Stimulated activated effector memory CD8-positive, alpha-beta T cell treated with anti-CD3 and anti-CD28 coated beads, Interleukin-12 subunit alpha, Interleukin-12 subunit beta, amount 100 ng/mL, for 72 hours (primary cell): Measurements from ENCODE around the gene NUFIP1.
"Not testable (repeated sequence)": the region's sequence is repeated elsewhere in the genome, so short reads cannot be mapped to it uniquely, and the experiment has no call there.

Experiments used
- ATAC-seq: fragments of 150-1000 bp; cut with Tn5 transposase; 2 replicates; pipeline ENCODE4 v1.10.0; 2021
- DNase-seq, 2 donors: peaks; one replicate each; pipeline ENCODE4 v3.0.0; 2021 to 2022; ENCODE audit warnings: low spot score in 2 of 2
- H3K27ac Mint-ChIP-seq: one replicate; pipeline ENCODE4 v1.8.0; 2022; ENCODE audit warnings: mild to moderate bottlenecking, mixed read lengths
- H3K36me3 Mint-ChIP-seq: one replicate; pipeline ENCODE4 v1.8.0; 2022; ENCODE audit warnings: mild to moderate bottlenecking, mixed read lengths
- H3K4me1 Mint-ChIP-seq: one replicate; pipeline ENCODE4 v1.8.0; 2022; ENCODE audit warnings: mixed read lengths
- H3K4me3 Mint-ChIP-seq: one replicate; pipeline ENCODE4 v1.8.0; 2022; ENCODE audit warnings: mild to moderate bottlenecking, mixed read lengths
- H3K9me3 Mint-ChIP-seq: one replicate; pipeline ENCODE4 v1.8.0; 2022; ENCODE audit warnings: mixed read lengths

Gene NUFIP1

GRCh38 chr13:44917589-44918325 is 71.5 kb downstream of the NUFIP1 start:
- no peaks in the 10 kb centered on the region for H3K4me1 Mint-ChIP-seq
- no peak overlapping the region for H3K4me3 Mint-ChIP-seq
- no peaks in the 10 kb centered on the region for H3K36me3 Mint-ChIP-seq
- no peak overlapping the region for H3K27ac Mint-ChIP-seq
- DNase-seq (peak; percentile 95 to 99), ATAC-seq (peak; percentile 89)
- H3K9me3 Mint-ChIP-seq = no peaks in the 10 kb centered on the region

GRCh38 chr13:44912278-44913016 is 76.8 kb downstream of the NUFIP1 start:
- Mint-ChIP-seq H3K4me1 (no peaks in the 10 kb centered on the region), H3K36me3 (no peaks in the 10 kb centered on the region), H3K27ac (no peak overlapping the region), H3K9me3 (no peaks in the 10 kb centered on the region), H3K4me3 (no peak overlapping the region)
- ATAC-seq (no peak), DNase-seq (no peak)

GRCh38 chr13:44908712-44909111 is 80.6 kb downstream of the NUFIP1 start:
- Mint-ChIP-seq H3K27ac (no peak overlapping the region), H3K4me3 (no peak overlapping the region), H3K4me1 (no peaks in the 10 kb centered on the region), H3K9me3 (no peaks in the 10 kb centered on the region), H3K36me3 (no peaks in the 10 kb centered on the region)
- ATAC-seq (no peak), DNase-seq (no peak)

GRCh38 chr13:44908266-44908665 is 81.0 kb downstream of the NUFIP1 start:
- Mint-ChIP-seq H3K4me1 (no peaks in the 10 kb centered on the region), H3K9me3 (no peaks in the 10 kb centered on the region), H3K27ac (no peak overlapping the region), H3K4me3 (no peak overlapping the region), H3K36me3 (no peaks in the 10 kb centered on the region)
- no peak for DNase-seq
- ATAC-seq = no peak

- DNase-seq (no peak), ATAC-seq (no peak)
- H3K4me1 Mint-ChIP-seq = no peaks in the 10 kb centered on the region
- H3K36me3 Mint-ChIP-seq = no peaks in the 10 kb centered on the region
- no peak overlapping the region for H3K27ac Mint-ChIP-seq
- no peak overlapping the region for H3K4me3 Mint-ChIP-seq
- H3K9me3 Mint-ChIP-seq = no peaks in the 10 kb centered on the region
These were observed 82.6 kb downstream of the NUFIP1 start for GRCh38 chr13:44906713-44907112.

GRCh38 chr13:44906230-44906629 is 83.0 kb downstream of the NUFIP1 start:
- ATAC-seq (no peak), DNase-seq (no peak)
- no peak overlapping the region for H3K4me3 Mint-ChIP-seq
- H3K27ac Mint-ChIP-seq = no peak overlapping the region
- H3K36me3 Mint-ChIP-seq = no peaks in the 10 kb centered on the region
- no peaks in the 10 kb centered on the region for H3K9me3 Mint-ChIP-seq
- no peaks in the 10 kb centered on the region for H3K4me1 Mint-ChIP-seq

GRCh38 chr13:44905556-44905955 is 83.7 kb downstream of the NUFIP1 start:
- Mint-ChIP-seq H3K36me3 (no peaks in the 10 kb centered on the region), H3K4me3 (no peak overlapping the region)

GRCh38 chr13:44904967-44905366 is 84.3 kb downstream of the NUFIP1 start:
- ATAC-seq (no peak), DNase-seq (no peak)
- H3K36me3 Mint-ChIP-seq = no peaks in the 10 kb centered on the region
- H3K4me3 Mint-ChIP-seq = no peak overlapping the region
- no peak overlapping the region for H3K27ac Mint-ChIP-seq
- H3K9me3 Mint-ChIP-seq = no peaks in the 10 kb centered on the region
- H3K4me1 Mint-ChIP-seq = no peaks in the 10 kb centered on the region

More at GRCh38 chr13:44905556-44905955, 83.7 kb downstream of the NUFIP1 start:
- no peaks in the 10 kb centered on the region for H3K9me3 Mint-ChIP-seq
- ATAC-seq = no peak
- no peak overlapping the region for H3K27ac Mint-ChIP-seq
- no peaks in the 10 kb centered on the region for H3K4me1 Mint-ChIP-seq
- DNase-seq = no peak

- no peak overlapping the region for H3K4me3 Mint-ChIP-seq
- no peak overlapping the region for H3K27ac Mint-ChIP-seq
- peaks cover 3% of the 10 kb centered on the region for H3K9me3 Mint-ChIP-seq
- ATAC-seq (no peak), DNase-seq (no peak)
- no peaks in the 10 kb centered on the region for H3K36me3 Mint-ChIP-seq
- H3K4me1 Mint-ChIP-seq = no peaks in the 10 kb centered on the region
These were observed 85.7 kb downstream of the NUFIP1 start for GRCh38 chr13:44903574-44903985.

GRCh38 chr13:44902738-44903137 is 86.5 kb downstream of the NUFIP1 start:
- Mint-ChIP-seq H3K4me3 (no peak overlapping the region), H3K27ac (no peak overlapping the region), H3K4me1 (no peaks in the 10 kb centered on the region), H3K9me3 (peaks cover 3% of the 10 kb centered on the region), H3K36me3 (no peaks in the 10 kb centered on the region)
- DNase-seq (no peak), ATAC-seq (no peak)

GRCh38 chr13:44899967-44900366 is 89.3 kb downstream of the NUFIP1 start:
- DNase-seq (no peak), ATAC-seq (no peak)
- Mint-ChIP-seq H3K4me3 (no peak overlapping the region), H3K9me3 (peaks cover 3% of the 10 kb centered on the region), H3K27ac (no peak overlapping the region), H3K36me3 (no peaks in the 10 kb centered on the region), H3K4me1 (no peaks in the 10 kb centered on the region)

- not testable (repeated sequence) for H3K36me3 Mint-ChIP-seq, H3K9me3 Mint-ChIP-seq, H3K27ac Mint-ChIP-seq
These were observed 91.0 kb downstream of the NUFIP1 start for GRCh38 chr13:44898308-44898707.

GRCh38 chr13:44895953-44896335 is 93.3 kb downstream of the NUFIP1 start:
- no peak overlapping the region for H3K4me3 Mint-ChIP-seq
- ATAC-seq = no peak
- no peak overlapping the region for H3K27ac Mint-ChIP-seq

More at GRCh38 chr13:44898308-44898707, 91.0 kb downstream of the NUFIP1 start:
- DNase-seq, ATAC-seq, H3K4me3 Mint-ChIP-seq, H3K4me1 Mint-ChIP-seq: not testable (repeated sequence)

GRCh38 chr13:44895264-44895952 is 93.9 kb downstream of the NUFIP1 start:
- DNase-seq = no peak
- ATAC-seq = no peak
- H3K4me1 Mint-ChIP-seq = no peaks in the 10 kb centered on the region
- no peaks in the 10 kb centered on the region for H3K36me3 Mint-ChIP-seq
- H3K9me3 Mint-ChIP-seq = peaks cover 3% of the 10 kb centered on the region
- no peak overlapping the region for H3K27ac Mint-ChIP-seq
- H3K4me3 Mint-ChIP-seq = no peak overlapping the region

More at GRCh38 chr13:44895953-44896335, 93.3 kb downstream of the NUFIP1 start:
- Mint-ChIP-seq H3K36me3 (no peaks in the 10 kb centered on the region), H3K9me3 (peaks cover 3% of the 10 kb centered on the region), H3K4me1 (no peaks in the 10 kb centered on the region)
- no peak for DNase-seq

GRCh38 chr13:44894001-44894770 is 95.1 kb downstream of the NUFIP1 start:
- Mint-ChIP-seq H3K4me1 (no peaks in the 10 kb centered on the region), H3K36me3 (no peaks in the 10 kb centered on the region), H3K4me3 (no peak overlapping the region), H3K27ac (no peak overlapping the region), H3K9me3 (peaks cover 3% of the 10 kb centered on the region)
- DNase-seq = no peak
- peak; percentile 24 for ATAC-seq
